Measurements from ENCODE around the gene HSFX1.
"Not testable (repeated sequence)": the region's sequence is repeated elsewhere in the genome, so short reads cannot be mapped to it uniquely, and the experiment has no call there.

Gene HSFX1, protein sequence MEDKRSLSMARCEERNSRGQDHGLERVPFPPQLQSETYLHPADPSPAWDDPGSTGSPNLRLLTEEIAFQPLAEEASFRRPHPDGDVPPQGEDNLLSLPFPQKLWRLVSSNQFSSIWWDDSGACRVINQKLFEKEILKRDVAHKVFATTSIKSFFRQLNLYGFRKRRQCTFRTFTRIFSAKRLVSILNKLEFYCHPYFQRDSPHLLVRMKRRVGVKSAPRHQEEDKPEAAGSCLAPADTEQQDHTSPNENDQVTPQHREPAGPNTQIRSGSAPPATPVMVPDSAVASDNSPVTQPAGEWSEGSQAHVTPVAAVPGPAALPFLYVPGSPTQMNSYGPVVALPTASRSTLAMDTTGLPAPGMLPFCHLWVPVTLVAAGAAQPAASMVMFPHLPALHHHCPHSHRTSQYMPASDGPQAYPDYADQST

DNA sequence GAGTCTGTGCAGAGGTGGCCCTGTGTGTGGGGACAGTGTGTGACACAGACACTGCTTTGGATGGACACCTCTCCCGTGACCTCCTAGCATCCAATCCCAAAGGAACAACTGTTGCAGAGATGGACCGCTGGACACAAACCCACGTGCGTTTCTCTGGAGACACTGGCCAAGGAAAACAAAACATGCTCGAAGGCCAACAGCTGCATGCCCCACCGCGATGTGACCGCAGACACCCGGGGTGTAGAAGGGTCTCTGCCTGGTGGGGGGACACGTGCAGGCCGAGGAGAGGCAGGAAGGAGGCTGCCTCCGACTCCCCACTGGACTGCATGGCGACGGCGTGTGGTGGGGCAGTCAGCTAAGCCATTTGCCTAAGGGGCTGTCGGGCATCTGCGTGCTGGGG is at the start of gene HSFX1:
Gene HSFX1 (plus strand): TSS at position 301 of the 400 bp plus-strand sequence. CDS start 614 bp downstream, outside the sequence.
- not testable (repeated sequence) for DNase-seq (ENCODE audit: low read depth in 2 of 2)

DNA sequence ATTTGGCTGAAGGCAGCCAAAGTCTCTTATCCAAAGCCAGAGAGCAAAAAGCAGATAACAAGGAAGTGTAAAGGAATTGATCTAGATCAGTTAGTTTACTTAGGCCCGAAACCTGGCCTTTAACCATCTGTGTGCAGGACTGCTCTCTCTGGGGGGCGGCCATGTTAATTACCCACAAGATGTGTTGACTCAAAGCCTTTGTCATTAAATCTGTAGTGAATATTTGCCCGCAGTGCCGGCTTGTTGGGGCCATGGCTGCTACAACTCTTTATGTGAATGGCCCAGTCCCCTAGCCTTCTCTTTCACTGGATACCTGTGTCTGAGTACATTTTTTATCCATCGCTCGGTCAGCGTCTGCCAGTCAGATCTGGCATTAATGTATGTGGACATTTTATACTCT is 46.6 kb upstream of the HSFX1 start:
- not testable (repeated sequence) for DNase-seq (ENCODE audit: low read depth in 2 of 2)

DNA sequence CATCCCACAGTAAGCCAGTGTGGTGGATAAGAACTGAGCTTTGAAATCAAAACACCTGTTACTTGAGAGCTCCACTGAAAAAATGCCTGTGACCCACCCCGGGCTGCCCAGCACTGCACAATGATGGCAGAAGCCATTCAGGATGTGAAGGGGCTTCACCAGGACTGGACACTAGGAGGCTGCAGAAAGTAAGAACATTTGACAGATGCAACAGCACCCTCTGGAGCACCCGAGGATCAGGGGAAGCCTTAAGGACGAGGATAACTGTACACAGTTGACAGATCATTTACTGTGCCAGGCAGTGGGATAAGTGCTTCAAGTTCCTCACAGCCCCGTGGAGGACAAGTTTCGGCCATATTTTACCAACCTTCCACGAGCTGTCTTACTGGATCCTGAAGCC is 31.6 kb upstream of the HSFX1 start:
- DNase-seq (ENCODE audit: low read depth in 2 of 2) = not testable (repeated sequence)

DNA sequence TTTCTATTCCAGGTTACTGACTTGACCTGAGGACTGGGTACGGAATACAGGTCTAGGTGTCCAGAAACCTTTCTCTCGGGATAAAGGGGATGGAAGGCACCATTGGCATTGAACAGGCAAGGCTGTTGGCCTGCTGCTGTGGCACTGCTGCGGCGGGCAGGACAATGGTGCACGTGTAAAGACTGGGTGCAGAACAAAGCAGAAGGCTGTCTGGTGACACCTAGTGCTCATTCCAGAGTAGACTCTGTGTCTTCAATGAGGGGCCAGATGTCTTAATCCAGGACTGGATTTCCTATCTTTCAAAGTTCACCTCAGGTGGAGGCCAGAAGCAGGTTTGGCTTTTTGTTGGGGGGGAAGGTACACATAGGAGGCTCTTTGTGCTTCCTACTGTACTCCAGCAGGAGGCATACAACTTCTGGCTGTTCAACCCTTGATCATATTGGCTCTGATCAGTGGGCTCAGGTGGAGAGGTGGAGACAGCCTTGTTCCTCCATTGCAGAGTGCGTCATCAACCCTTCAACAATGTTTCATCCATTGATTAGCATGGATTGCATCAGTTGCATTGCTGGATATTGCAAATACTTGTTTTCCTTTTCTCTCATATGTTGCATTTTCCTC is 27.4 kb upstream of the HSFX1 start:
- not testable (repeated sequence) for DNase-seq (ENCODE audit: low read depth in 2 of 2)

DNA sequence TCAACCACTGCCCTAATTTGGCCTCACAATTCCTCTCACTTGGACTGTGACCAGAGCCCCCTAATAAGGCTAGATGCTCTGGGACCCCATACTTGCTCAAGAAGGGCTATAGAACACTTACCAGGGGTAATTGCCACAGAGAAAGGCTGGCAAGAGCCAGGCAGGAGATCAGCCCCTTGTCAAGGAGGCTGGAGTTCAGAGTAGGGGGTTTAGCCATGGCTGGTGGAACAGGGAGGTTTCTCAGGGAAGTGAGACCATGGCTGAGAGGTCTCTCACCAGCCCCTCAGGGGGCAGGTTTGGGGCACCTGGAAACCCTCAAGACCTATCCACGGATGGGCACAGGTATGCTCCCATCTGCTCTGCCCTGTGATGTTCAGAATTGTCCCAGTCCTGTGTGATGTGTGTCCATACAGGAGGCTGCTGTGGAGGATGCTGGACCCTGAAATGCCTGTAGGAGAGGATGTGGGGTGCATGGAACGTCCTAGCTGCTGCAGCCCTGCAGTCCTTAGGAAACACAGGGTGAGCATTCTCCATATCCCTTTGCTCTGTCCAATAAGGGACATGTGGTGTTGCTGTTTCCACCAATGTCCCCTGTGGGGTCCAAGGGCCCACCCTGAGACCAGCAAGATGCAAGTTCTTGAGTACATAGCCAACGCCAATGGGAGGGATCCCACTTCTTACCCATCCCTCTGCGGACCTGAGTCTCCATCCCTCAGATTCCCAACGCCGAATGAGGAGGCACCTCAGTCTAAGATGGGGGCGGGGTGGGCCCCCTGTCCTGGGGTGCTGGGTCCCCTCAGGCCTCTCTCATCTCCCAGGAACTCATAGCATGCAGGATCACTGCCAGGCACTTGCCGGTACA is 16.4 kb upstream of the HSFX1 start:
- DNase-seq (ENCODE audit: low read depth in 2 of 2) = no peak

DNA sequence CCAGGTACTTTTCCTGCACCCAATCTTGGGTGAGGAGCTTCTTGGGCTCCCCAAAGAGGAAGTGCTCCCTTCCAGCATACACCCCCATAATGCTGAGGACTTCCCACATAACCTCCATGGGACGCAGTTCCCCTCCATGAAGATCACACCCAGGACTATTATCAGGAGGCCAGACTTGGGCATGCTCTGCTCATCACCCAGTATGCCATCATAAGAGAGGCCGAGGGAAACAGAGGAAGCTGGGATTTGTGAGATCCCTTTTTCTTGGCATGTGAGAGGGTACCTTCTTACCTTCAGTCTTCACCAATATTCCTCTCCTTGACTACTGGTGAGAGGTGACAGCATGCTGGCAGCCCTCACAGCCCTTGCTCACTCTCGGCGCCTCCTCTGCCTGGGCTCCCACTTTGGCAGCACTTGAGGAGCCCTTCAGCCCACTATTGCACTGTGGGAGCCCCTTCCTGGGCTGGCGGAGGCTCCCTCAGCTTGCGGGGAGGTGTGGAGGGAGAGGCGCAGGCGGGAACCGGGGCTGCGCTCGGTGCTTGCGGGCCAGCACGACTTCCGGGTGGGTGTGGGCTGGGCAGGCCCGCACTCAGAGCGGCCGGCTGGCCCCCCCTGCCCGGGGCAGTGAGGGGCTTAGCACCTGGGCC is 15.7 kb upstream of the HSFX1 start:
- no peak for DNase-seq (ENCODE audit: low read depth in 2 of 2)

DNA sequence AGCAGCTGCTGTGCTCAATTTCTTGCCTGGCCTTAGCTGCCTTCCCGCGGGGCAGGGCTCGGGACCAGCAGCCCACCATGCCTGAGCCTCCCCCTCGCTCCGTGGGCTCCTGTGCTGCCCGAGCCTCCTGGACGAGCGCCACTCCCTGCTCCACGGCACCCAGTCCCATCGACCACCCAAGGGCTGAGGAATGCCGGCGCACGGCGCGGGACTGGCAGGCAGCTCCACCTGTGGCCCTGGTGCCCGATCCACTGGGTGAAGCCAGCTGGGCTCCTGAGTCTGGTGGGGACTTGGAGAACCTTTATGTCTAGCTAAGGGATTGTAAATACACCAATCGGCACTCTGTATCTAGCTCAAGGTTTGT is 15.2 kb upstream of the HSFX1 start:
- not testable (repeated sequence) for DNase-seq (ENCODE audit: low read depth in 2 of 2)

DNA sequence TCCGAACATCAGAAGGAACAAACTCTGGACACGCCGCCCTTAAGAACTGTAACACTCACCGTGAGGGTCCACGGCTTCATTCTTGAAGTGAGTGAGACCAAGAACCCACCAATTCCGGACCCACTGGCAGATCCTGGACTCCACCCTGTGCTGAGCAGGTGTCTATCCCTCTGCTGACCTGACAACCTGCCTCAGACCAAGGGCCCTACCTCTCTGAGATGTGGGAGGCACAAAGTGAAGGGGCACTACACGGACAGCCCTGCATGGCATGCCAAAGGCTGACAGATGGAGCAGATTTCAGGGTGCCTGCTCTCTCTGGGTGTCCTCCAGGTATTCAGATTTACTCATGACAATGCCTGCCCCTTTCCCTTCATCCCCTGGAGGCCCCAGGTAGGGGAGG is 14.0 kb upstream of the HSFX1 start:
- DNase-seq (ENCODE audit: low read depth in 2 of 2) = no peak

DNA sequence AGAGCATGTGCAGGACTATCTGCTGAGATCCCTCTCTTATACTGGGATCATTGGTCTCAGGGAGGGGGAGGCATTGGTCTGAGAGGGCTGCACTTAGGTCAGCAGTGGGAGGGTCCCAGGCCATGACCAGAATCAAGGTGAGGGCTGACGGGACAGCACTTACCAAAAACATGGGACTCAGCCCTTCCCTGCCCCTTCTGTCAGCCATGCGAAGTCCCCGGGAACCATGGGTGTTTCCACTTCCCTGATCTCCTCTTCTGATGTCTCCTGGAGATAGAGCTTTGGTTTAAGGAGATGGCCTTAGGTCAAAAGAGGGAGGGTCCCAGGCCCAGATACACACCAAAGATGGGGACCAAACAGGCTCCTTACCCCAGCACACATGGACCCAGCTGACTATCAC is 12.9 kb upstream of the HSFX1 start:
- DNase-seq (ENCODE audit: low read depth in 2 of 2) = no peak

DNA sequence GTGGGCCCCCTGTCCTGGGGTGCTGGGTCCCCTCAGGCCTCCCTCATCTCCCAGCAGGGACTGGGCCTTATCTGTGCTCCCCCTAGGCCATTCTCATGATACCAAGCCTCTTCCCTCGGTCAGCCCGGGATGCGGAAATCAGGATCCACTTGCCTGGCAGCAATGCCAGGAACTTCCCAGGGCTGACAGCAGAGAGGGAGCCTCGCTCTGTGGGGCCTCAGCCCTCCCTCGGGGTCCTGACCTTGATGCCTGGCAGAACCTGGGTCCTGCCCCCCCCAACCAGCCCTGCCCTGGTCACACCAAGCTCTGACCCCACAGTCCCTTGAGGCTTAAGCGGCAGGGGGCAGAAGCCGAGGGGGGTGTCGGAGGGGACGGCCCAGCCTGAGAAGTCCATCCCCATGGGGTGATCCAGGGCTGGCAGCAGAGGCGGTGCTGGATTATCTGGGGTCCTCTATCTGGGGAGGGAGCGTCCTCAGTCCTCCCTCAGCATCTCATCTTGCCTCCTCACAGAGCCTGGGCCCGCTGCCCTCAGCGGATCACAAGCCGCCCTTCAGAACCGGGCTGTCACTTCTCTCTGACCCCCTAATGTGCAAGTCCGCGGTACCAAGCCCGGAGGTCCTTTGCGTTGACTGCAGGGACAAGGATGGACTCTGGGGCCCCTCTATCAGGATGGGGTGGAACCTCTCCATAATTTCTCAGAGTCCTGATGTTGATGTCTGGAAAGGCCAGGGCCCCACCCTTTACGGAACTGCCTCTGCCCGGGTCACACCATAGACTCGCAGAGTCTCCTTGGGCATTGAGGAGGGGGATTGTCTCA is 11.8 kb upstream of the HSFX1 start:
- DNase-seq (ENCODE audit: low read depth in 2 of 2) = not testable (repeated sequence)

DNA sequence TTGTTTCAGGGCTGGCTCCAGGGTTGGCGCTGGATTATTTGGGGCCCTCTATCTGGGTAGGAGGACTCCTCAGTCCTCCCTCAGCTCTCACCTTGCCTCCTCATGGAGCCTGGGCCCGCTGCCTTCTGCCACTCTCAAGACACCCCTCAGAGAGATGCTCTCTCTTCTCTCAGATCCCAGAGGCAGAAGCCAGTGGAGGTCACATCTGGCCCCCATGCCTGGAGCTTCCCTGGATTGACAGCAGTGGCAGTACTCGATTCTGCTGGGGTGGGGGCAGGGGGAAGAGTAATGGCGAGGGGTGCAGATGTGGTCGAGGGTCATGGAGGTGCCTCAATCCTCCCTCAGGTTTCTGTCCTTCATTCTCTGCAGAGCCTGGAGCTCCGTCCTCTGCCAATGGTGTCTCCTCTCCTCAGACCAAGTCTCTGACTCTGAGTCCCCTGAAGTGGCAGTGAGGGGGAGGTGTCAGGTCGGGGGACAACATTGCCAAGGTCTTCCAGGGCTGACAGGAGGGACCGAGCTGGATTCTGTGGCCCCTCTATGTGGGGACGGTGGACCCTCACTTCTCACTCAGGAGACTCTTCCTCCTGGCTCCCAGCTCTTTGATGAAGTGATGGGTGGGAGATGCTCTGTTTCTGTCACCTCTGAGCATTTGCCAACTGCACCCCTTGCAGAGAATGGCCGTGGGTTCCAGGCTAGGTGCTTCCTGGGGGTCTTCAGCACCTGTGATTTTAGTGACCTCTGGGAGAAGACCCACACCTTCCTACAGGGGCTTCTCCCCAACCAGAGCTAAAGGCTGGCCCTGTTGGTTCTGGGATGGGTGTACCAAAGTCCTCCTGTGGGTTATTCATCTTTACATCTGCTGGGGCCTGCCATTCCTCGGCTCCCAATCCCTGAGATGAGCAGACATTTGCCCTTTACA is 10.9 kb upstream of the HSFX1 start:
- DNase-seq (ENCODE audit: low read depth in 2 of 2) = no peak

DNA sequence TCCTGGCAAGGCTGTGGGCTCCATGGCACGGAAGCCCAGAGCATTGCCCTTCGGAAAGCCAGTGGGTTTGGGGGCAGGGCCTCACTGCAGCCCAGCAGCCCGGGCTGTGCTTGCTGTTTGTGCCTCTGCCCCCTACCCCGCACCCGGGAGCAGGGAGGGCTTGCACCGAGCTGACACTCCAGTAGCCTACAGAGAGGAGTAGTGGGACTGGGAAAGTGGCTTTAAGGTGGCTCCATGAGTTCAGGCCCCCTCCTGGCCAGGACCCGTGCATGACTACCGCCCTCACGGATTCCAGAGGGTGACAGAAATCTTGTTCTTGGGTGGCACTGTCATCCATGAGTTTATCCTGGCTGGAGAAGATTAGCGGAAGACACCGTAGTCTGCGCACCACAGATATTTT is 3.5 kb upstream of the HSFX1 start:
- not testable (repeated sequence) for DNase-seq (ENCODE audit: low read depth in 2 of 2)

DNA sequence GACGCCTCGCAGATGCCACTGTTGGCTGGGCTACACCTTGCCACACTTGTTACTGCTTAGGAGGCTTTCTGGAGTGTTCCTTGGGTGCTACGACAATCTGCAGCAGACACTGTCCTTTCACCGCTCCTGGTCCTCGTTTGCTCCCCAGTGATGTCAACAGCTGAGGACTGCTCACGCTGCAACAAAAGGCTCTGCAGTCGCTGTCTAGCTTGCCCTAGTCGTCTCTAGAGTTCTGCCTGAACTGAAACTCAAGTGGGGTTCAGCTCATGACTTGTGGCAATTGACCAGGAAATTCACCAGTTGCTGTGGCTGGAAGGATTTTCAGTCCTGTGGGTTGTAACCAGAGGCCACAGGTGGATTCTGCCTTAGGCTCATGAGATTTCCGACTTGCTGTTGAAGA is 842 bp upstream of the HSFX1 start:
- not testable (repeated sequence) for DNase-seq (ENCODE audit: low read depth in 2 of 2)

DNA sequence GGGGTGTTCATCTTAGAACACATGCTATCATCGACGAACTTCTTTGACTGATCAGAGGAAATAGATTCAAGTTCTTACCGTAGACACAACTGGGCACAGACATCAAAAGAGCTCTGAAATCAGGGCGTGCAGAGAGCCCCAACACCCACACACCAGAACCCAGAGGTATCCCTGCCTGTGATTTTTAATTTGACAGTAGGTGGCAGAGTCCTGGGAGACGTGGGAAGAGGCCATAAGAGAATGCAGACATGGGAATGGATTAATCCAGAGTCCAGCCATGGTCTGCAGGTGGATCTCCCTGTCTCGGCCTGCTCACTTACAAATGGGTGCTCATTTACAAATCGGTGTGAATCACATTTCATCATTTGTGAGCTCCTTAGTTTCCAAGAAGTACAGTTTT is 4.1 kb downstream of the HSFX1 start:
- not testable (repeated sequence) for DNase-seq (ENCODE audit: low read depth in 2 of 2)

DNA sequence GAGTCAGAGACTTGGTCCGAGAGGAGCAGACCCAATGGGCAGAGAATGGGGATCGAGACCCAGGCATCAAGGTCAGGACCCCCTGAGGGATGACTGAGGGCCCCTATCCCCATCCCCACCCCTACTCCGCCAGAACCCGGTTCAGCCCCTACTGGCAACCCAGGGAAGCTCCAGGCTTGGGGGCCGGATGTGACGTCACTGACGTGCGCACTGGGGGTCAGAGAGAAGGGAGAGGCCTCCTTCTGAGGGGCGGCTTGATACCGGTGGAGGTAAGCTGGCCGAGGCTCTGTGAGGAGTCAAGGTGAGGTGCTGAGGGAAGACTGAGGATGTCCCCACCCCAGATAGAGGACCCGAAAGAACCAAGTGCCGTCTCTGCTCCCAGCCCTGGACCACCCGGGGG is 7.9 kb downstream of the HSFX1 start, which contains the start of gene MAGEA9:
Gene MAGEA9 (plus strand): TSS at position 204 of the 400 bp plus-strand sequence. CDS start 4,281 bp downstream, outside the sequence.
- not testable (repeated sequence) for DNase-seq (ENCODE audit: low read depth in 2 of 2)

DNA sequence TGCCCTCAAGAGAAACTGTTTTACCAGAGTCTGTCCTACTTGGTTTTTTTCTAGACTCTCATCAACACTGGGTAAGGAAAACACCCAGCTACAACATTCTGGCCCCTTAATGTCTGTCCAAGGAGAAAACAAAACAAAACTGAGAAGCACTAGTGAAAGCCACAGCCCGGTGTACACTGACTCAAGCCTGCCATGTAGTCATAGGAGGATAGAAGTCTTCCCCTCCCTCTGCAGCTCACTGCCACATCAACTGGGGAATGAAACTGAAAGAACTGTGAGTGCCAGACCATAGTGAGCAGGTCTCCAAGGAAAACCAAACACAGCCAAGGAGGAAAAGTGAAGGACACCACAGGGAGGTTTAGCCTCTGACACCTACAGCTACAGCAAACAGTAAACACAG is 21.7 kb downstream of the HSFX1 start:
- DNase-seq (ENCODE audit: low read depth in 2 of 2) = not testable (repeated sequence)

DNA sequence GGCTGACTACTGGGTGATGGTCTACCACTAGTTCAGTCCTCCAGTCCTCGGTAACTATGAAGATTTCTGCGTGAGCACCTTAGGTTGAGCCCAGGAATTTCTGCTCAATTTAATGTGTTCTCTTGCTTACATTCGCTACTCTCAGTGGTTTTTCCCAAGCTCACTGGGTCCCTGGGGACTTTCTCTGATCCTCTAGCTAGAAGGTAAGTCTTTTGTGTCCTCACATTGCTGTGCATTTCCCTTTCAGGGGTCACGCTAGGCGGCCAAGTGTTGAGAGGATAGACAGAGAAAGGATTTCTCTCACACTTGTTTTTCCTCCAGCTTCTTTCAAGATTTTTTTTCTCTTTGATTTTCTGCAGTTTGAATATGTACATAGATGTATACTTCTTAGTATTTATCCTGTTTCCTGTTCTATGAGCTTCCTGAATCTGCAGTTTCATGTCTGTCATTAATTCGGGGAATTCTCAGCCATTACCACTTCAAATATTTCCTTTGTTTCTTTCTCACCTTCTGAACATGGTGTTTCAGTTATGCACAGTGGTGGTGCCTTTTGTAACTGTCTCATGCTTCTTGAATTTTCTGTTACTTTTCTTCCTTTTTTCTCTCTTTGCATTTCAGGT is 25.3 kb downstream of the HSFX1 start:
- no peak for DNase-seq (ENCODE audit: low read depth in 2 of 2)

DNA sequence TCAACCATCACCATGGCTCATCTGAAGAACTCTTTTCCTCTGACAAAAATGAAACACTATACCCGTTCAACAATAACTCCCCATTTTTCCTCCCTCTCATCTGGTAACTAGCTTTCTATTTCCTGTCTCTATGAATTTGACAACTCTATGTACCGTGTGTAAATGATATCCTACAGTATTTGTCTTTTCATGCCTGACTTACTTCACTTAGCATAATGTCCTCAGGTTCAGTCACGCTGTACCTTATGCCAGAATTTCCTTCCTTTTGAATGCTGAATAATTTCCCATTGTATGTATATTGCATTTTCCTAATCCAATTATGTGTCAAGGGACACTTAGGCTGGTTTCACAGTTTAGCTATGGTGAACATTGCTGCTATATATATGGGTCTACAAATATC is 26.1 kb downstream of the HSFX1 start:
- no peak for DNase-seq (ENCODE audit: low read depth in 2 of 2)

DNA sequence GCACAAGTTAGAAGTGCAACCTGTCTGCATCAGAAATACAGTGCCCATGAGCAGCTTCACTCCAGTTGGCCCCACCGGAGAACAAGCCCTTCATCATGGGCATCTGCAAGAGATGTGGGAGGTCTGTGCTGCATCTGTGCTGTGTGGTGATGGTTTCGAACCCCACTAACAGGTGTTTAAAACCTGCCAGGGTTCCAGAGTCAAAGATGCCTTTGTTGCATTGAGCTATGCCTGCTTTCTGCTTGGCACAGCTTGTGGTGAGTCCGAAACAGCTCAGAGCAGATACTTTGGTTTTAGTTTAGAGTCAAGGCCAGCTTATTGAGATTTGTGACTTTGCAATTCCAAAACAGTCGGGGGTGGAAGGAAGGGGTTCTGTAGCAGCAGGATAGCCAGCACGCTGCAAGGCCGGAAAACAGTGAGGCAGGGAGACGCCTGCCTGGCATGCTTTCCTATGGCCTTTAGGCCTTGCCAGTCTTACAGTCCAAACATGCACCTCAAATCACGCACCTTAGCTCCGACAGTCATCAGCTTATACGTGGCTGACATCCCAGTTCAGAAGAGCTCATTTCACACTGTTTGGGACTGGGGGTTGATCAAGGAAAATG is 29.7 kb downstream of the HSFX1 start:
- DNase-seq (ENCODE audit: low read depth in 2 of 2) = no peak
